ENCODE results near the gene ANTKMT.
"Not testable (repeated sequence)": the region's sequence is repeated elsewhere in the genome, so short reads cannot be mapped to it uniquely, and the experiment has no call there.

The ANTKMT gene

DNA sequence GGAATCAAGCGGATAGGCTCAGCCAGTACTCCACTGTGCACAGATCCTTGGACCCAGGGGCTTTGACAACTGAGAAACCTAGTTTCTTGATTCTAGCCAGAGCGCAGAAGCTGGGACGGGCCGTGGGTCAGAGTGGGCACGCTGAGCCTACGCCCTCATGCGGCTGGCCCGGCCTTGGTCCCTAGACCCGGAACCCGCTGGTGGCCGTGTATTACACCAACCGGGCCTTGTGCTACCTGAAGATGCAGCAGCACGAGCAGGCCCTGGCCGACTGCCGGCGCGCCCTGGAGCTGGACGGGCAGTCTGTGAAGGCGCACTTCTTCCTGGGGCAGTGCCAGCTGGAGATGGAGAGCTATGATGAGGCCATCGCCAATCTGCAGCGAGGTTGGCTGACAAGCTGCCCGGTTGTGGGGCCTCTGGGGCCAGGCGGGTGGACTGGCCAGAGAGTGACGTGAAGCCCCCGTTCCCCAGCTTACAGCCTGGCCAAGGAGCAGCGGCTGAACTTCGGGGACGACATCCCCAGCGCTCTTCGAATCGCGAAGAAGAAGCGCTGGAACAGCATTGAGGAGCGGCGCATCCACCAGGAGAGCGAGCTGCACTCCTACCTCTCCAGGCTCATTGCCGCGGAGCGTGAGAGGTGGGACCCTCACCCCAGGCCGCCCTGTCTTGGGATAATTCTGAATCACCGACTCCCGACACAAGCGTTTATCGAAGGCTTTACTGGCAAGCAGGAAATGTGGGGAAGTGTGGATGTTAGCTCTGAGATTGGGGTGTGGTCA, 39.8 kb upstream of the ANTKMT start:
- DNase-seq (ENCODE audit: insufficient read length, low spot score) (no peak), FAIRE-seq (no peak)

- no peak for FAIRE-seq
- no peak for DNase-seq (ENCODE audit: insufficient read length, low spot score)
These were observed 39.1 kb upstream of the ANTKMT start for GRCh38 chr16:681746-682427.

DNA sequence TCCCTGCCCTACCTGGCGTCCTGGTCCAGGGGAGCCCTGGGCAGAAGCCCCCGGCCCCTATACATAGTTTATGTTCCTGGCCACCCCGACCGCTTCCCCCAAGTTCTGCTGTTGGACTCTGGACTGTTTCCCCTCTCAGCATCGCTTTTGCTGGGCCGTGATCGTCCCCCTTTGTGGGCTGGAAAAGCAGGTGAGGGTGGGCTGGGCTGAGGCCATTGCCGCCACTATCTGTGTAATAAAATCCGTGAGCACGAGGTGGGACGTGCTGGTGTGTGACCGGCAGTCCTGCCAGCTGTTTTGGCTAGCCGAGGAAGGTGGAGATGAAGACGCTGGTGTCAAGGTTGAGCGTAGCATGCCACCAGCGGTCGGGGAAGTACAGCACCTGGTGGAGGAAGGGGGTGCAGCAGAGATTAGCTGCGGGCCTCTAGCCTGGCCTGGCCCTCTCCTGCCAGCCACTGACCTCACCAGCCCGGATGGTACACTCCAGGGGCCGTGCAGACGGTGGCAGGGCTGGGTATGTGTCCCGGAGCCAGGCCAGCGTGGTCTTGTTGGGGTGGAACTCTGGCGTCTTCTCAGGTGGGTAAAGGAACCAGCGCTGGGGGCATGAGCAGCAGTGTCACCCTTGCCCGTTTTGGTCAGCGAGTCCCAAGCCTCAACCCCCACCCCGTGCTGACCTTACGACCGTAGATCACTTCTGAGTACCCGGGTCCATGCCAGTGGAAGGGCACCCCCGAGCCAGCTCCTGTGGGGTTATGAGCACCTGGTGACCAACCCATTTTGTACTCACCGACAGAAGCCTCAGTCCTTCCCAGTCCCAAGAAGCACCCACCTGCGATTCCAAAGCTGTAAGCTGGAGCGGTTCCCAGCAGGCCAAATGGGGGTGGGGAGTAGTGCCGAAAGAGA, 38.2 kb upstream of the ANTKMT start:
- FAIRE-seq (no peak), DNase-seq (ENCODE audit: insufficient read length, low spot score) (no peak)

- FAIRE-seq (peak; percentile 21), DNase-seq (ENCODE audit: insufficient read length, low spot score) (no peak)
These were observed 37.4 kb upstream of the ANTKMT start for GRCh38 chr16:683396-684070.

DNA sequence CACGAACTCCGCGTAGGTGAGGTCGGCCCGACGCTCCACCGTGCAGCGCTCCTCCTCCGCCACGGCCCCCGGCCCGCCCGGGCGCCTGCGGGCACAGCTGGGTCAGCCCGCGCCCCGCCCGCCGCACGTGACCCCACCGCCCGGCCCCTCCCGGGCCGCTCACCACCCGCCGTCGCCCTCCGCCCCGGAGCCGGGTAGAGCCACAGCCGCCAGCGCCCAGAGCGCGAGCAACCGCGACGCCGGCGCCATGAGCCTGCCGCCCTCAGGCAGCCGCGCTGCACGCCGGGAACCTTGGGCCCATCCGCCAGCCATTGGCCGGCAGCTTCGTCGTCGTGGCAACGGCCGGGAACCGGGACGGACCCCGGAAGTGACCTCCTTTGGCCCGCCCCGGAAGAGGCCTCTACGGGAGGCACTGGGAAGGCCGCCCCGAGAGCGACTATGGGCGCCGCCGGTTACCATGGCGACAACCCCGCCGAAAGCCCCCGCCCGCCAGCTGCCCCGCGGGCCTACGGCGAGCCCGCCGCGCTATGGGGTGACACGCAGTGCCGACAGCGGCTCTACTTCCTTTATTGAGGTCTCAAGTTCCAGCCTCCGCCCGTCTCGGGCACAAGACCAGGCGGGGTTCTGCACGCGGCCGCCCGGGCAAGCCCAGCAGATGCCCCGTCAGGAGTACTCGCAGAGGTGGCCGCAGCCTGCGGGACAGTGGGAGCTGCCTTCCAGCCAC, 36.7 kb upstream of the ANTKMT start, which contains the start of gene JMJD8:
JMJD8 (minus strand) TSS at position 264 of the 724 bp plus-strand sequence; CDS start at position 249, 15 bp downstream.
- peak; percentile 97 for FAIRE-seq
- peak; percentile 100 for DNase-seq (ENCODE audit: insufficient read length, low spot score)

GRCh38 chr16:684961-685696, 35.8 kb upstream of the ANTKMT start:
- no peak for FAIRE-seq
- DNase-seq (ENCODE audit: insufficient read length, low spot score): no peak

- FAIRE-seq: no peak
- DNase-seq (ENCODE audit: insufficient read length, low spot score): no peak
These were observed 35.0 kb upstream of the ANTKMT start for GRCh38 chr16:685967-686366.

DNA sequence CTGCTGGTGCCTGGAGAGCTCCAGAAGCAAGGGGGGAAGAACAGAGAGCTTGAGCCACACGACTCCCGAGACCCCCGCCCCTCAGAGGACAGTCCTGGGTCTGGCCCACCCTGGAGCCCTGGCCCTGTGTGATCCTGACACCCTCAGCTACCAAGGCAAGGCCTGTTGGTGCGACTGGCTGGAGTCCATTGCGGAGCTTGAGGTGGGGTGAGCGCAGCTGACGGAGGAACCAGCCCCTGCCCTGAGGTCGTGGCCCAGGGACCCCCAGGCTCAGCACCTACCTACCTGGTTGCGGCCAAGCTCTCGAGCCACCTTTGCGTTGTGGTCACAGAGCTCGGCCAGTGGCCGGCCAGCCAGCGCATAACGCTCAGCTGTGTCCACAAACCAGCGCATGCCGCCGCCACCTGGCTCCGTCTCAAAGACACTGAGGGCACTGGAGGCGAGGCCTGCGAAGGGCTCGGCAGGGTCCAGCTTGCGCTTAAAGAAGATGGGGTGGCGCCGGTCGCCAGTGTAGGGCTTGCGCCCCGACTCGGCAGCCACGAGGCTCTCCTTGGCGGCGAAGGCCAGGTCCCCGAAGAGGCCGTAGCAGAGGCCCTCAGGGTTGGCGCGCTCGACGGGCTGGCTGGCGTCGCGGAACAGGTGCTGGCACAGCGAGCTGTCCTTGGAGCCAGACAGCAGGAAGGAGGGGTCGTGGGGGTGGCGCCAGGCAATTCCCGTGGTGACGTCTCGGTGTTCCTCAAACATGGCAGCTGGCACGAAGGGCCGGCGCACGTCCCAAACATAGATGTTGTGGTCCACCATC, 34.3 kb upstream of the ANTKMT start:
- no peak for FAIRE-seq

DNA sequence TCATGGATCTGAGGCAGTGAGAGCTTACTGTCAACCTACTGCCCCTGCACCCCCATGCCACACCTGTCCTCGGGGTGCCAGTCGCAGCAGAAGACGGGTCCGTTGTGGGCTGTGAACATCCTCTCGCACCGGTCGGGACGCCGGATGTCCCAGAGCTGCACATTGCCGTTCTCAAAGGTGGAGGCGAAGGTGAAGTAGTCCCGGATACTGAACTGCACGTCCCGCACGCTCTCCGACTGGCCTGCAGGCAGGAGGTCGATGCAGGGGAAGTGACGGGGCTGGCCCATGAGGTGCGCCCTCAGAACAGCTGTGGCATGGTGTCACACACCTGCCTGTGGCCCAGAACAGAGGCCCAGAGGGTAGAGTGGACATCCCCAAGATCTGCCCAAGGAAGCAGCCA, 33.4 kb upstream of the ANTKMT start:
- DNase-seq (ENCODE audit: insufficient read length, low spot score) (no peak), FAIRE-seq (no peak)

More for the DNA sequence above, 34.3 kb upstream of the ANTKMT start:
- no peak for DNase-seq (ENCODE audit: insufficient read length, low spot score)

DNA sequence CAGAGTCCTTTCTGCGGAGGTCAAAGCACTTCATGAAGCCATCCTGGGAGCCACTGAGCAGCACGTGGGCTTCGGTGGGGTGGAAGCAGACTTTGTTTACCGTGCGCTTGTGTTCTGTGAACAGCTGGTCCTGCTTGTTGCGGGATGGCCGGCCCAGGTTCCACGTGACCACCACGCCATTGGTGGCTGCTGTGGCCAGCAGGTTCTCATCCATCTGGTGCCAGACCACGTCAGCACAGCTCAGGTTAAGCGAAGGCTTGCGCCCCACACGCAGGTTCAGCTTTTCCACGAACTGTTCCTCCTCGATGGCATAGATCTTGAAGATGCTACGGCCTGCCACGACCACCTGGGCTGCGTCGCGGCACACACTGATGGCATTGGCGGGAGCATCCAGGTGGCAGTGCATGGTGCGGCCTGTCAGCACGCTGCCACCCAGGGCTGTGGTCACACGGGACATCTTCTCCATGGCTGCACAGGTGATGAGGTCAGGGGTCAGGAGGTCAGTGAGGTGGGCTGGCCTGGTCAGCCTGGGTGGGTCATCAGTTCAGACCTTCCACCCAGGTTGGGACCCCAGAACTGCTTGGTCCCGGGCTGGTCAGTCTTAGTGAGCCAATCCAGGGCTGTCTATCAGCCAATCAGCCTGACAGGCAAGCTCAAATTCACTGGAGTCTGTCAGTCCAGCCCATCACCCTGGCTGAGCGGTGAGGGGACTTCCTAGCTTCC, 31.6 kb upstream of the ANTKMT start:
- DNase-seq (ENCODE audit: insufficient read length, low spot score) (no peak), FAIRE-seq (no peak)

GRCh38 chr16:691242-691641, 29.7 kb upstream of the ANTKMT start:
- FAIRE-seq; DNase-seq (ENCODE audit: insufficient read length, low spot score): not testable (repeated sequence)

DNA sequence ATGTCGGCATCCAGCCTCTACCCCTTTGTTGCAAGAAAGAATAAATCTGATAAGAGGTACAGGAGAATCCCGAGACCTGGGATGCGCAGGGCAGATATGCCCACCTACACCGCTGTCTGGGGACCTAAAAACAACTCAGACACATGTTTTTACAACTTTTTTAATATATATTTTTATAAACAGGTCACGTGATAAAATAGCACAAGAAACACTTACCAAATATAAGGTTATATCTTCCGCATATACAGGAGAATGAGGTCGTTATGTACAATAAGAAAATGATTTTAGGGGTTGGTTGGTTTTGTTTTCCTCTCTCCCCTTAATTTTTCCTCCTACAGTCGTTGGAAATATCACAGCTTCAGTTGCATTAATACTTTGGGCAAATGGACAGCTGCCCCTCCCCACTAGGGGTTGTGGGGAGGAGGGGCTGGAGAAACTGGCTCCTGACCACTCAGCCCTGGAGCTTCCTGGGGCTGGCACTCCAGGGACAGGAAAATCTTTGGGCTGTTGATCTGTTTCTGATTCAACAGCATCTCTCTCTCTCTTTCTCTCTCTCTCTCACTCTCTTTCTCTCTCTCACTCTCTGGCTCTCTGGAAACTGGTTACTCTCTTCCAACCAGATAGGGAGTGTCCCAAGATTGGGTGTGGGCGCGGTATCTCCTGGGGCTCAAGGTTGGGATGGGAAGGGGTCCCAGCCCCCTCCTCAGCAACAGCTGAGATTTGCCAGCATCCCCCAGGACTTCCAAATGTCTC, 28.4 kb upstream of the ANTKMT start:
- no peak for FAIRE-seq
- no peak for DNase-seq (ENCODE audit: insufficient read length, low spot score)

DNA sequence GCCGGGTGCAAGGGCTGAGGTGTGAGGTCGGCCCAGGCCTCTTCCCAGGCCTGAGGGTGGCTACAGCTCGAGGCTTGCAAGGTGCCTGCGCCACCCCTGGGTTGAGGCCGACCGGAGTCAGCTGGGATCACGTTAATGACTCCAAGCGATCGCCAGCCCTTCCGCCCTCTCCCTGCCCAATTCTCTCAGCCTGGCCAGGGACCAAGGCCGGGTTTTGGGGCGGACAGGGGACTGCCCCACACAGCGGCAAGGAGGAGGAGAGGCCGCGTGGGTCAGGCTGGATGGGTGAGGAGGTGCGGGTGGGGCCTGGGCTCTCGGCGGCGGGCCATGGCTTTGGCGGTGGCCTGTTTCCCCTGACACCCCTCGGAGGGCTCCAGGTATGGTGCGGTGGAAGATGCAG, 27.6 kb upstream of the ANTKMT start:
- DNase-seq (ENCODE audit: insufficient read length, low spot score) (no peak), FAIRE-seq (no peak)

- DNase-seq (ENCODE audit: insufficient read length, low spot score) (no peak), FAIRE-seq (no peak)
These were observed 27.2 kb upstream of the ANTKMT start for GRCh38 chr16:693766-694165.

- FAIRE-seq (no peak), DNase-seq (ENCODE audit: insufficient read length, low spot score) (no peak)
These were observed 26.6 kb upstream of the ANTKMT start for GRCh38 chr16:694187-694862.

DNA sequence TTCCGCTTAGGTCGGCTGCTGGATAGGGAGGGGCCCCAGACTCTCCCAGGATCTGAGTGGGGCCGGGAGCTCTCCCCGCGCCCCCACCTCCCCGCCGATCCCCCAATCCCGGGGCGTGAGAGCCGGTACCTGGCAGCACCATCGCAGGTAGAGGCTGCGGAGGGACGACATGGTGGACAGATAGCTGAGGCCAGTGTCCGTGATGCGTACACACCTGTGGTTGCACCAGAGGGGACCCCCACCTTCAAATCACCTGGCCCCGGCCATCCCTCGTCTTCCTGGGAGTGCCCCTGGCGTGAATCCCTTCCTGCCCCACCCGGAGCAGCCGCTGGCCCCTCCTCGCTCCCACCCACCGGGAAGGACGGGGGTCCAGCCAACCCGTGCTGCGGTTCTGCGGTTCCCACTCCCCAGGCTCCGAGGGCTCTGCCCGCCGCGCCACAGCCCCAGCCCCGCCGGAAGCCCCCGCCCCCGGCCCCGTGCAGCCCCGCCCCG, 26.0 kb upstream of the ANTKMT start:
- FAIRE-seq (no peak), DNase-seq (ENCODE audit: insufficient read length, low spot score) (no peak)
